Activated CD4-positive, CD25-positive, alpha-beta regulatory T cell treated with anti-CD3 and anti-CD28 coated beads, Interleukin-2, amount 50 U/mL, for 24 hours (primary cell): ENCODE measurements around the gene OR7A10.
"Not testable (repeated sequence)": the region's sequence is repeated elsewhere in the genome, so short reads cannot be mapped to it uniquely, and the experiment has no call there.

Experiments used
- ATAC-seq, 2 donors: fragments of 150-1000 bp; cut with Tn5 transposase; one replicate each; pipeline ENCODE4 v1.10.0; 2021; ENCODE audit warnings: mild to moderate bottlenecking in 1 of 2, moderate library complexity in 1 of 2

The OR7A10 gene

GRCh38 chr19:14792250-14792649, 56.5 kb downstream of the OR7A10 start:
- not testable (repeated sequence) for ATAC-seq
